ENCODE measurements around the gene HSD3B2.

Gene HSD3B2

GRCh38 chr1:119467219-119467618 is 52.3 kb downstream of the HSD3B2 start:
- DNase-seq, result no peak

- no peak for DNase-seq
Observed at GRCh38 chr1:119467857-119468668, 53.1 kb downstream of the HSD3B2 start.

GRCh38 chr1:119469741-119470140 is 54.8 kb downstream of the HSD3B2 start:
- DNase-seq, result no peak

- DNase-seq, result no peak
Observed at GRCh38 chr1:119470377-119470776, 55.4 kb downstream of the HSD3B2 start.

- DNase-seq, result no peak
Observed at GRCh38 chr1:119470958-119471357, 56.0 kb downstream of the HSD3B2 start.

- no peak for DNase-seq
Observed at GRCh38 chr1:119471566-119471965, 56.6 kb downstream of the HSD3B2 start.

GRCh38 chr1:119472080-119472818 is 57.3 kb downstream of the HSD3B2 start:
- no peak for DNase-seq
